Gastroesophageal sphincter (tissue), 4 donors: ENCODE results near the gene FBXO47. TPM values are rescaled to one million over a fixed set of nuclear protein-coding genes. Genes with fewer than 3 reads are reported as not detected.

Source experiments
- ATAC-seq: fragments of 150-250 bp; one replicate; pipeline ENCODE4 v1.9.1; 2016; ENCODE audit warnings: mild to moderate bottlenecking, moderate library complexity
- H3K27ac ChIP-seq, 4 donors: fragments of 200-600 bp; sonication (generic) in 3 of 4; 1 replicate in 3 of 4; 2 replicates in 1 of 4; pipeline ENCODE4 v1.5.1; 2016 to 2019
- H3K27me3 ChIP-seq: fragments of 200-600 bp; sonication (generic); one replicate; pipeline ENCODE4 v1.5.1; 2019
- H3K36me3 ChIP-seq, 2 donors: fragments of 200-600 bp; sonication (generic); one replicate each; pipeline ENCODE4 v1.5.1; 2019; ENCODE audit warnings: control low read depth in 1 of 2
- H3K4me1 ChIP-seq, 3 donors: fragments of 200-600 bp; sonication (generic); 1 replicate in 2 of 3; 2 replicates in 1 of 3; pipeline ENCODE4 v1.5.1; 2016 to 2019; ENCODE audit warnings: control low read depth in 2 of 3
- H3K4me3 ChIP-seq, 2 donors: fragments of 200-600 bp; sonication (generic); one replicate each; pipeline ENCODE4 v1.5.1; 2019; ENCODE audit warnings: mild to moderate bottlenecking in 1 of 2, moderate library complexity in 1 of 2
- H3K9me3 ChIP-seq, 3 donors: fragments of 200-600 bp; sonication (generic); one replicate each; pipeline ENCODE4 v1.5.1; 2017 to 2019; ENCODE audit warnings: control low read depth in 2 of 3
- CTCF ChIP-seq, 4 experiments: fragments of 200-600 bp in 2 of 4; fragments of 450-650 bp in 2 of 4; sonication (generic) in 1 of 4; IDR thresholded peaks; one replicate each; pipeline ENCODE4 v1.5.1; 2017 to 2019; ENCODE audit warnings: antibody characterized with exemption in 4 of 4, mild to moderate bottlenecking in 2 of 4, moderate library complexity in 2 of 4
- EP300 ChIP-seq: sonication (generic); formaldehyde crosslinking; IDR thresholded peaks from one replicate; pipeline ENCODE4 v1.6.1; 2017; ENCODE audit warnings: antibody characterized with exemption, mild to moderate bottlenecking
- POLR2A ChIP-seq, 2 donors: fragments of 450-650 bp; IDR thresholded peaks; one replicate each; pipeline ENCODE4 v1.6.1; 2017; ENCODE audit warnings: antibody characterized with exemption in 2 of 2, mild to moderate bottlenecking in 2 of 2, moderate library complexity in 1 of 2
- POLR2AphosphoS5 ChIP-seq: sonication (generic); formaldehyde crosslinking; IDR thresholded peaks from one replicate; pipeline ENCODE4 v1.6.1; 2017; ENCODE audit warnings: antibody characterized with exemption
- WGBS, 2 donors: methylation state at CpG; one replicate each; pipeline ENCODE4 v1.1.5; 2018; ENCODE audit warnings: low coverage in 1 of 2; 5-methylcytosine and 5-hydroxymethylcytosine counted together
- total RNA-seq, 4 donors: library from RNA; depleted of rRNA; stranded (reverse); fragments of >200 nt; gene quantifications; one replicate each; pipeline ENCODE4 v1.1.0, GENCODE V29; 2016

The FBXO47 gene
- total RNA-seq, 4 donors from 2014 or later, result 0.25 TPM; not detected in 3

GRCh38 chr17:38994026-38994425, 26.8 kb upstream of the FBXO47 start:
- TF ChIP-seq CTCF (IDR thresholded peaks at IDR 0.05), result no peak
- no peak for TF ChIP-seq POLR2AphosphoS5
- WGBS, 2 donors, result 38% methylated on average over 1 of the region's 2 CpGs; no CpG with 5 or more reads in 1 of the 2 donors
- ATAC-seq, result no peak
- Histone ChIP-seq H3K4me1 (no peaks in the 10 kb centered on the region), H3K27me3 (no peaks in the 10 kb centered on the region), H3K4me3 (no peak overlapping the region), H3K36me3 (no peaks in the 10 kb centered on the region), H3K27ac (no peak overlapping the region), H3K9me3 (peaks cover 0 to 20% (median 0%) of the 10 kb centered on the region in 3 donors)

- ATAC-seq, result no peak
- whole genome bisulfite sequencing, 2 donors, result 75 to 88% methylated on average over 2 of the region's 2 CpGs
- H3K27ac ChIP-seq, result no peak overlapping the region
- no peaks in the 10 kb centered on the region for H3K27me3 ChIP-seq
- H3K36me3 ChIP-seq, result no peaks in the 10 kb centered on the region
- TF ChIP-seq EP300 (no peak), POLR2A (IDR thresholded peaks at IDR 0.05) (no peak)
- H3K4me1 ChIP-seq, result peaks cover 0 to 20% (median 0%) of the 10 kb centered on the region in 3 donors
- no peak overlapping the region for H3K4me3 ChIP-seq
- no peaks in the 10 kb centered on the region for H3K9me3 ChIP-seq
Measured at GRCh38 chr17:38984666-38985065, 17.5 kb upstream of the FBXO47 start.

- peak; percentile 76 for ATAC-seq
- 0 to 40% methylated on average over 3 to 5 of the region's 11 CpGs for WGBS, 2 donors
Measured at GRCh38 chr17:38982858-38983746, 15.9 kb upstream of the FBXO47 start.

GRCh38 chr17:38981636-38982035, 14.4 kb upstream of the FBXO47 start:
- H3K4me1 ChIP-seq, result peaks cover 0 to 20% (median 0%) of the 10 kb centered on the region in 3 donors
- H3K9me3 ChIP-seq, result no peaks in the 10 kb centered on the region
- H3K27ac ChIP-seq, result peak overlapping the region in 2 of 4 donors; percentile 26 to 47
- H3K4me3 ChIP-seq, result no peak overlapping the region
- no peaks in the 10 kb centered on the region for H3K27me3 ChIP-seq
- WGBS, 2 donors, result 44 to 62% methylated on average over 2 of the region's 2 CpGs
- H3K36me3 ChIP-seq, result no peaks in the 10 kb centered on the region
- no peak for TF ChIP-seq POLR2AphosphoS5
- no peak for ATAC-seq

More at GRCh38 chr17:38982858-38983746, 15.9 kb upstream of the FBXO47 start:
- Histone ChIP-seq H3K4me1 (peaks cover 0 to 20% (median 0%) of the 10 kb centered on the region in 3 donors), H3K27me3 (no peaks in the 10 kb centered on the region), H3K36me3 (no peaks in the 10 kb centered on the region), H3K27ac (peak overlapping the region in 2 of 4 donors; percentile 25 to 33), H3K4me3 (no peak overlapping the region), H3K9me3 (no peaks in the 10 kb centered on the region)
- TF ChIP-seq POLR2A (IDR thresholded peaks at IDR 0.05) (no peak), EP300 (no peak), POLR2AphosphoS5 (peak; percentile 34), CTCF (IDR thresholded peaks at IDR 0.05) (peak; percentile 67 to 84 (median 82))

- no peak for ATAC-seq
- H3K4me1 ChIP-seq, result peaks cover 0 to 20% (median 0%) of the 10 kb centered on the region in 3 donors
- 13 to 28% methylated on average over 3 of the region's 3 CpGs for WGBS, 2 donors
- H3K36me3 ChIP-seq, result no peaks in the 10 kb centered on the region
- H3K4me3 ChIP-seq, result no peak overlapping the region
- no peak for TF ChIP-seq POLR2AphosphoS5
- TF ChIP-seq CTCF (IDR thresholded peaks at IDR 0.05), result no peak
- H3K27ac ChIP-seq, result peak overlapping the region in 3 of 4 donors; percentile 26 to 47 (median 37)
- H3K9me3 ChIP-seq, result no peaks in the 10 kb centered on the region
- no peaks in the 10 kb centered on the region for H3K27me3 ChIP-seq
Measured at GRCh38 chr17:38980490-38981217, 13.5 kb upstream of the FBXO47 start.
